A673 (cell line): ENCODE data around the gene GPC6. TPM values are rescaled to one million over a fixed set of nuclear protein-coding genes. Genes with fewer than 3 reads are reported as not detected.

ENCODE experiments used
- BruUV-seq: library from RNA; stranded (reverse); fragments of 400-500 nt; replicated peaks from 2 replicates; lab custom pipeline; 2021; lab: Mats Ljungman, UMichigan
- CTCF ChIA-PET: fragments of 300-600 bp; sonication (Branson Sonifier 250); formaldehyde crosslinking; loops from one replicate; lab custom pipeline; 2022; ENCODE audit warnings: antibody characterized with exemption; lab: Charles Lee
- POLR2A ChIA-PET: fragments of 300-600 bp; sonication (Branson Sonifier 250); formaldehyde crosslinking; loops from one replicate; lab custom pipeline; 2022; ENCODE audit warnings: antibody characterized with exemption; ENCODE audit not compliant: low non-redundant PET; lab: Charles Lee
- DNase-seq: peaks from one replicate; pipeline ENCODE4 v3.0.0-alpha.2; 2015; ENCODE audit warnings: low spot score
- H3K27ac ChIP-seq: fragments of 200-600 bp; sonication (generic); 2 replicates; pipeline ENCODE4 v1.5.1; 2016; ENCODE audit warnings: mixed run types, low read depth, mild to moderate bottlenecking, mixed read lengths, antibody characterized with exemption, low read length; ENCODE audit not compliant: poor library complexity, severe bottlenecking
- H3K27me3 ChIP-seq: fragments of 200-600 bp; sonication (generic); replicated peaks from 2 replicates; pipeline ENCODE4 v1.6.1; 2017; ENCODE audit warnings: mixed run types, low read depth, mild to moderate bottlenecking, mixed read lengths, antibody characterized with exemption, low read length; ENCODE audit not compliant: insufficient read depth, poor library complexity
- H3K36me3 ChIP-seq: fragments of 200-600 bp; sonication (generic); 2 replicates; pipeline ENCODE4 v1.6.1; 2016; ENCODE audit warnings: mixed run types, mild to moderate bottlenecking, mixed read lengths, antibody characterized with exemption, low read length; ENCODE audit not compliant: insufficient read depth, poor library complexity, severe bottlenecking
- H3K4me1 ChIP-seq: fragments of 200-600 bp; sonication (generic); 2 replicates; pipeline ENCODE4 v1.6.1; 2017; ENCODE audit warnings: mixed run types, mild to moderate bottlenecking, mixed read lengths, antibody characterized with exemption, low read length; ENCODE audit not compliant: insufficient read depth, poor library complexity, severe bottlenecking
- H3K4me3 ChIP-seq: fragments of 200-600 bp; sonication (generic); 2 replicates; pipeline ENCODE4 v1.5.1; 2016; ENCODE audit warnings: low read depth, mixed run types, mild to moderate bottlenecking, mixed read lengths, low read length; ENCODE audit not compliant: poor library complexity, severe bottlenecking
- H3K9me3 ChIP-seq: fragments of 200-600 bp; sonication (generic); 2 replicates; pipeline ENCODE4 v1.6.1; 2016; ENCODE audit warnings: mixed run types, low read depth, mild to moderate bottlenecking, mixed read lengths, antibody characterized with exemption, low read length; ENCODE audit not compliant: poor library complexity, severe bottlenecking
- EZH2 ChIP-seq: fragments of 200-600 bp; sonication (generic); IDR thresholded peaks from 2 replicates; pipeline ENCODE4 v1.6.1; 2017; ENCODE audit warnings: borderline replicate concordance, low read depth, mild to moderate bottlenecking, mixed read lengths, antibody characterized with exemption, low read length; ENCODE audit not compliant: poor library complexity, severe bottlenecking
- intact Hi-C: fragments of 100-400 bp; cut with micrococcal nuclease; formaldehyde crosslinking; loops from one replicate; pipeline ENCODE4 v1.10.0; 2022; ENCODE audit not compliant: unreplicated experiment
- total RNA-seq: library from RNA; stranded (reverse); gene quantifications from 2 replicates; pipeline ENCODE4 v1.2.3, GENCODE V29; 2021
- TF ChIP-seq, protein P1 (sequence below): fragments of 300-800, 200-600 bp; sonication (generic); conservative IDR thresholded peaks from 2 replicates; pipeline ENCODE4 v1.5.1; 2017; ENCODE audit warnings: low read depth, mild to moderate bottlenecking, antibody characterized with exemption, low read length, moderate library complexity, mixed read lengths

GPC6 gene
- total RNA-seq, 1 experiment from 2014 or later, result 23.3 TPM

DNA sequence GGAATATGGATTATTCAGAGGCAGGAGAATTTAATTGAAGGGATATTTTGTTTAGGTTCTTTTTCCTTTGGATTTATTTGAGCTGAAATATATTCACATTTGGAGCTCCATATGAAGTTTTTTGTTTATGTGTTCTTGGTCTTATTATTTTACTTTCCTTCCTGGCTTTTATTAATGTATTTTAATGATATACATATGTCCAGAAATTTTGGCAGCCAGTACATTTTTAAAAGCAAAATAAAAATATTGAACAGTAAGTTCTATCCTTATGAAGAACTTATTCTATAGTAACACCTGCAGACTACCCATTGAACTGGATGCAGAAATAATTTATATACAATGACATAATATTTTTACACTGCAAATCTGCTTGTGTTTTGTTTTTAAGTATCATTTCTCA is 323.6 kb downstream of the GPC6 start:
- Histone ChIP-seq H3K4me1 (peaks cover 13% of the 10 kb centered on the region), H3K4me3 (no peak overlapping the region), H3K36me3 (no peaks in the 10 kb centered on the region), H3K9me3 (no peaks in the 10 kb centered on the region), H3K27me3 (no peaks in the 10 kb centered on the region), H3K27ac (no peak overlapping the region)
- CTCF ChIA-PET, result no interaction called here
- no peak for TF ChIP-seq EZH2
- TF ChIP-seq, protein P1, sequence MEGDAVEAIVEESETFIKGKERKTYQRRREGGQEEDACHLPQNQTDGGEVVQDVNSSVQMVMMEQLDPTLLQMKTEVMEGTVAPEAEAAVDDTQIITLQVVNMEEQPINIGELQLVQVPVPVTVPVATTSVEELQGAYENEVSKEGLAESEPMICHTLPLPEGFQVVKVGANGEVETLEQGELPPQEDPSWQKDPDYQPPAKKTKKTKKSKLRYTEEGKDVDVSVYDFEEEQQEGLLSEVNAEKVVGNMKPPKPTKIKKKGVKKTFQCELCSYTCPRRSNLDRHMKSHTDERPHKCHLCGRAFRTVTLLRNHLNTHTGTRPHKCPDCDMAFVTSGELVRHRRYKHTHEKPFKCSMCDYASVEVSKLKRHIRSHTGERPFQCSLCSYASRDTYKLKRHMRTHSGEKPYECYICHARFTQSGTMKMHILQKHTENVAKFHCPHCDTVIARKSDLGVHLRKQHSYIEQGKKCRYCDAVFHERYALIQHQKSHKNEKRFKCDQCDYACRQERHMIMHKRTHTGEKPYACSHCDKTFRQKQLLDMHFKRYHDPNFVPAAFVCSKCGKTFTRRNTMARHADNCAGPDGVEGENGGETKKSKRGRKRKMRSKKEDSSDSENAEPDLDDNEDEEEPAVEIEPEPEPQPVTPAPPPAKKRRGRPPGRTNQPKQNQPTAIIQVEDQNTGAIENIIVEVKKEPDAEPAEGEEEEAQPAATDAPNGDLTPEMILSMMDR, result no peak
- no TSS peak for BruUV-seq
- no peak for DNase-seq
- intact Hi-C loops, result no loop called here
- POLR2A ChIA-PET, result no interaction called here

DNA sequence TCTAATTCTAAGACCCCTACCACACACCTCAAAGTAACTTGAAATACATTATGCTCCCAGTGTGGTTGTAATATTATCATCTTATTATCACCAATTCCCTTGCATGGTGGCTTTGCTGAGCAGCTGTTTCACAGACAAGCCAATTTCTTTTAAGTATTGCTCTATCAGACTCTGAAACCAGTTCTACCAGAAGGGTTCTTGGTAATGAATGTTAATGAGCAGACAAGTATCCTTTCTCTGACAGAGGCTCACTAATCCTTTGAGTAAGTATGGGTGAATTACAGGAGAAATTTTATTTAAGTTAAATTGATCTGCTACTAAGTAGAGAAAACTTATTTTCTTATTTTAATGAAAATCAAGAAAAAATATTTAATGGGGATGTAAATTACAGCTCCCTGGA is 326.0 kb downstream of the GPC6 start:
- TF ChIP-seq, protein P1, result no peak
- TF ChIP-seq EZH2, result no peak
- no TSS peak for BruUV-seq
- DNase-seq, result peak; percentile 58
- no peaks in the 10 kb centered on the region for H3K27me3 ChIP-seq
- H3K27ac ChIP-seq, result no peak overlapping the region
- ChIA-PET CTCF (no interaction called here), POLR2A (interaction anchor here (0.7 kb wide), 1 partner anchor 8 kb away, joined by 11 read pairs; no protein-coding TSS in a partner anchor)
- H3K36me3 ChIP-seq, result no peaks in the 10 kb centered on the region
- H3K9me3 ChIP-seq, result no peaks in the 10 kb centered on the region
- no peak overlapping the region for H3K4me3 ChIP-seq
- intact Hi-C loops, result no loop called here
- peaks cover 13% of the 10 kb centered on the region for H3K4me1 ChIP-seq

DNA sequence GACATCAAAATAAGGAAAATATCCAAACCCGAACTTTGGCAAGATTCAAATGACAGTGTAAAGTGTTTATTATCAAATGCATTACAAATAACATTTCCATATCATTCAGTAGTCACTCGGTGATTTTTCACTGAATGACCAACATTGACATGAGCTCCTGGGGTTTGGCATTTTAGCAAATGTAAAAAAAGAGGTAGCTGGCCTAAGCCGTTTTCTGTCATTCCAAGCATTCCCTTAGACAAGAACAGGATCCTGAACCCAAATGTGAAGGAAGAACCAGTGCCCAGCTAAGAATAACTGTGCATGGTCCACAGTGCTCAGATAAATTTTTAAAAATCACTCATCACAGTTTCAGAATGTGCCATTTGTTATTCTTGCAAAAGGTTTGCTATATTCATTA is 327.9 kb downstream of the GPC6 start:
- Histone ChIP-seq H3K27ac (no peak overlapping the region), H3K27me3 (no peaks in the 10 kb centered on the region), H3K36me3 (no peaks in the 10 kb centered on the region), H3K4me3 (no peak overlapping the region), H3K9me3 (no peaks in the 10 kb centered on the region), H3K4me1 (peaks cover 17% of the 10 kb centered on the region)
- DNase-seq, result no peak
- no TSS peak for BruUV-seq
- ChIA-PET CTCF (no interaction called here), POLR2A (no interaction called here)
- TF ChIP-seq, protein P1, result no peak
- TF ChIP-seq EZH2, result no peak
- intact Hi-C loops, result no loop called here
